Measurements from ENCODE around the gene ENOSF1. TPM values are rescaled to one million over a fixed set of nuclear protein-coding genes. Genes with fewer than 3 reads are reported as not detected.

Gene ENOSF1
- total and polyA plus RNA-seq, 10 of the 15 experiments (the other 5 are each of a cell fraction or from before 2014, with no cell fraction given): 12.5 to 43.3 (median 29.5) TPM

GRCh38 chr18:679516-679915 is 32.9 kb downstream of the ENOSF1 start:
- H3K4me1 ChIP-seq (ENCODE audit: control insufficient read depth, insufficient read depth, low read length): no peaks in the 10 kb centered on the region
- FAIRE-seq (no peak), ATAC-seq (no peak), DNase-seq (ENCODE audit: low read depth, low spot score) (no peak)
- H4K20me1 ChIP-seq (ENCODE audit: control insufficient read depth, insufficient read depth): no peaks in the 10 kb centered on the region
- in situ Hi-C loops (cut with MboI) (no loop called here), intact Hi-C loops (cut with micrococcal nuclease; ENCODE audit: unreplicated experiment) (loop anchor here (5.0 kb wide), 1 partner anchor 57 kb away; no protein-coding TSS in a partner anchor)
- ChIA-PET SMC1A (ENCODE audit: uncharacterized antibody, unreplicated experiment) (interaction anchor here (0.7 kb wide), 1 partner anchor 90 kb away, joined by 3 read pairs; no protein-coding TSS in a partner anchor), RAD21 (ENCODE audit: unreplicated experiment) (no interaction called here), POLR2A (no interaction called here), CTCF (no interaction called here)
- no peak overlapping the region for H3K4me2 ChIP-seq (ENCODE audit: control insufficient read depth, insufficient read depth)
- no peak overlapping the region for H3K27ac ChIP-seq (ENCODE audit: control insufficient read depth, insufficient read depth)
- no peak overlapping the region for H2AFZ ChIP-seq (ENCODE audit: control insufficient read depth, low read depth, low read length)
- H3K9me3 ChIP-seq (replicated peaks; ENCODE audit: control insufficient read depth, insufficient read depth, low read length): no peaks in the 10 kb centered on the region
- H3K9ac ChIP-seq (ENCODE audit: control insufficient read depth, insufficient read depth, low read length): no peak overlapping the region
- no peak for TF ChIP-seq CBX3 (IDR thresholded peaks at IDR 0.05; ENCODE audit: borderline replicate concordance, low read depth)
- TF ChIP-seq POLR2AphosphoS2 (IDR thresholded peaks at IDR 0.05; ENCODE audit: low read depth, low read length): no peak
- H3K27me3 ChIP-seq (replicated peaks in 1 of 2; ENCODE audit: control insufficient read depth in 2 of 2, insufficient read depth in 2 of 2, low read length in 1 of 2): no peaks in the 10 kb centered on the region
- no TSS peak for BruUV-seq (replicated peaks)
- peaks cover 0 to 13% of the 10 kb centered on the region in 2 experiments; a peak in 3 of 4 replicates for H3K36me3 ChIP-seq (ENCODE audit: control insufficient read depth in 2 of 2, insufficient read depth in 2 of 2, low read length in 1 of 2)
- 95% methylated on average over 4 of the region's 4 CpGs for WGBS (ENCODE audit: insufficient coverage, insufficient replicate concordance, low lambda C conversion rate, missing lambda C conversion rate)
- no peak overlapping the region for H3K4me3 ChIP-seq
- no peaks in the 10 kb centered on the region for H3K79me2 ChIP-seq (ENCODE audit: control insufficient read depth, insufficient read depth, low read length)

GRCh38 chr18:678482-679182 is 33.8 kb downstream of the ENOSF1 start:
- Histone ChIP-seq H3K27ac (ENCODE audit: control insufficient read depth, insufficient read depth) (no peak overlapping the region), H4K20me1 (ENCODE audit: control insufficient read depth, insufficient read depth) (no peaks in the 10 kb centered on the region), H3K4me3 (no peak overlapping the region), H3K4me2 (ENCODE audit: control insufficient read depth, insufficient read depth) (no peak overlapping the region), H3K36me3 (ENCODE audit: control insufficient read depth in 2 of 2, insufficient read depth in 2 of 2, low read length in 1 of 2) (peaks cover 0 to 13% of the 10 kb centered on the region in 2 experiments; a peak in 3 of 4 replicates), H3K4me1 (ENCODE audit: control insufficient read depth, insufficient read depth, low read length) (no peaks in the 10 kb centered on the region), H3K9ac (ENCODE audit: control insufficient read depth, insufficient read depth, low read length) (no peak overlapping the region), H3K79me2 (ENCODE audit: control insufficient read depth, insufficient read depth, low read length) (no peaks in the 10 kb centered on the region), H2AFZ (ENCODE audit: control insufficient read depth, low read depth, low read length) (no peak overlapping the region), H3K27me3 (replicated peaks in 1 of 2; ENCODE audit: control insufficient read depth in 2 of 2, insufficient read depth in 2 of 2, low read length in 1 of 2) (no peaks in the 10 kb centered on the region), H3K9me3 (replicated peaks; ENCODE audit: control insufficient read depth, insufficient read depth, low read length) (no peaks in the 10 kb centered on the region)
- in situ Hi-C loops (cut with MboI): no loop called here
- ChIA-PET SMC1A (ENCODE audit: uncharacterized antibody, unreplicated experiment) (interaction anchor here (0.6 to 1.5 kb wide), 2 partner anchors 53 to 1407 kb away, joined by 3 to 4 read pairs; no protein-coding TSS in a partner anchor), POLR2A (no interaction called here), RAD21 (ENCODE audit: unreplicated experiment) (no interaction called here), CTCF (no interaction called here)
- BruUV-seq (replicated peaks): no TSS peak
- intact Hi-C loops (cut with micrococcal nuclease; ENCODE audit: unreplicated experiment): loop anchor here (5.0 kb wide), 1 partner anchor 56 kb away; no protein-coding TSS in a partner anchor
- TF ChIP-seq USF2 (IDR thresholded peaks at IDR 0.05; ENCODE audit: borderline replicate concordance, low read depth, low read length): no peak
- TF ChIP-seq POLR2A (IDR thresholded peaks at IDR 0.05; ENCODE audit: low read depth, low read length): peak; percentile 42; the same call in 1 of the 2 replicates
- WGBS (ENCODE audit: insufficient coverage, insufficient replicate concordance, low lambda C conversion rate, missing lambda C conversion rate): 95% methylated on average over 15 of the region's 15 CpGs
- ATAC-seq: no peak
- FAIRE-seq: no peak
- DNase-seq (ENCODE audit: low read depth, low spot score): no peak

Measured in GM12878 (cell line).